ENCODE results near the gene TTC13. TPM values are rescaled to one million over a fixed set of nuclear protein-coding genes. Genes with fewer than 3 reads are reported as not detected.

Gene TTC13
- polyA plus RNA-seq, 1 of the 3 experiments (the other 2 are of a cell fraction) = 5.5 TPM

GRCh38 chr1:230906226-230906625, 72.4 kb downstream of the TTC13 start:
- ChIA-PET POLR2A (no interaction called here), CTCF (interaction anchor here (1.1 to 1.4 kb wide), 2 partner anchors 10 to 19 kb away, joined by 3 read pairs; no protein-coding TSS in a partner anchor)
- H3K4me2 ChIP-seq = no peak overlapping the region
- no peak for DNase-seq
- no peaks in the 10 kb centered on the region; a peak in 1 of 4 replicates for H3K4me1 ChIP-seq (ENCODE audit: control insufficient read depth in 1 of 2, insufficient read depth in 2 of 2, low read depth in 1 of 2, low read length in 1 of 2)
- H3K9ac ChIP-seq = no peak overlapping the region
- no peaks in the 10 kb centered on the region for H3K9me3 ChIP-seq
- no peak for TF ChIP-seq EZH2phosphoT487 (IDR thresholded peaks at IDR 0.05; ENCODE audit: borderline replicate concordance, low read depth)
- no peak for TF ChIP-seq TAF1 (IDR thresholded peaks at IDR 0.05; ENCODE audit: borderline replicate concordance, low read depth, low read length)
- no peak for TF ChIP-seq CHD2 (IDR thresholded peaks at IDR 0.05; ENCODE audit: low read length, partially characterized antibody)
- TF ChIP-seq FOSL2 (IDR thresholded peaks at IDR 0.05; ENCODE audit: borderline replicate concordance, low read depth) = no peak
- TF ChIP-seq CTCF (IDR thresholded peaks at IDR 0.05) = no peak
- TF ChIP-seq FOXJ3 (CRISPR knock-in tag; IDR thresholded peaks at IDR 0.05) = no peak
- no peak for TF ChIP-seq RXRA (IDR thresholded peaks at IDR 0.05; ENCODE audit: borderline replicate concordance, low read depth)
- no peak for TF ChIP-seq RCOR1 (IDR thresholded peaks at IDR 0.05; ENCODE audit: low read length)
- no peak for TF ChIP-seq MXI1 (IDR thresholded peaks at IDR 0.05; ENCODE audit: low read depth, low read length)
- TF ChIP-seq EP300 (IDR thresholded peaks at IDR 0.05; ENCODE audit: borderline replicate concordance in 1 of 2, low read depth in 1 of 2, low read length in 1 of 2) = no peak
- no peak for TF ChIP-seq NFIC (IDR thresholded peaks at IDR 0.05; ENCODE audit: borderline replicate concordance)
- no peak for TF ChIP-seq YY1 (IDR thresholded peaks at IDR 0.05; ENCODE audit: low read depth)
- TF ChIP-seq MEF2A (IDR thresholded peaks at IDR 0.05; ENCODE audit: borderline replicate concordance, low read depth) = no peak
- no peak for TF ChIP-seq RAD21 (IDR thresholded peaks at IDR 0.05; ENCODE audit: low read length)
- no peak for TF ChIP-seq POLR2AphosphoS5 (IDR thresholded peaks at IDR 0.05; ENCODE audit: low read depth, low read length)
- no peak for TF ChIP-seq TCF12 (IDR thresholded peaks at IDR 0.05)
- TF ChIP-seq SMC3 (IDR thresholded peaks at IDR 0.05; ENCODE audit: low read depth, low read length) = no peak
- TF ChIP-seq RFX5 (IDR thresholded peaks at IDR 0.05; ENCODE audit: low read length) = no peak
- no peak for TF ChIP-seq IRF3 (IDR thresholded peaks at IDR 0.05; ENCODE audit: low read depth, low read length)
- TF ChIP-seq JUND (IDR thresholded peaks at IDR 0.05) = no peak
- no peaks in the 10 kb centered on the region for H3F3A ChIP-seq (replicated peaks; ENCODE audit: insufficient read depth)
- H3K79me2 ChIP-seq (ENCODE audit: insufficient read depth) = no peaks in the 10 kb centered on the region
- H3K36me3 ChIP-seq (replicated peaks in 1 of 2; ENCODE audit: control insufficient read depth in 1 of 2, insufficient read depth in 2 of 2, low read length in 1 of 2) = peaks cover 0 to 29% of the 10 kb centered on the region in 2 experiments
- WGBS (ENCODE audit: low lambda C conversion rate) = 97% methylated on average over 2 of the region's 2 CpGs
- no peaks in the 10 kb centered on the region for H3K27me3 ChIP-seq (ENCODE audit: insufficient read depth)
- no peaks in the 10 kb centered on the region for H3K9me2 ChIP-seq
- H3K27ac ChIP-seq (ENCODE audit: low read depth in 2 of 2, low read length in 1 of 2) = no peak overlapping the region
- H2AFZ ChIP-seq (ENCODE audit: low read depth) = no peak overlapping the region
- no peaks in the 10 kb centered on the region for H4K20me1 ChIP-seq (ENCODE audit: insufficient read depth)
- no peak overlapping the region for H3K4me3 ChIP-seq (ENCODE audit: low read depth in 2 of 2, low read length in 1 of 2)

Data from SK-N-SH (cell line).